K562 treated with DMSO at 1 percent for 24 hours (cell line): Measurements from ENCODE around the gene STYX. TPM values are rescaled to one million over a fixed set of nuclear protein-coding genes. Genes with fewer than 3 reads are reported as not detected.

Experiments
- total RNA-seq: library from RNA; unstranded; fragments of 300-600 nt; gene quantifications from 2 replicates; pipeline ENCODE4 v1.2.3, GENCODE V29; 2022; ENCODE audit warnings: low read depth; ENCODE audit not compliant: insufficient read depth

The STYX gene
- total RNA-seq, result 3.4 and 4.1 TPM in 2 replicates

GRCh38 chr14:52729925-52730708 lies at the start of gene STYX:
TSS of gene STYX (plus strand) at chr14:52730166. CDS start at chr14:52730475, 309 bp downstream.

GRCh38 chr14:52695481-52696091 lies 34.4 kb upstream of the STYX start, which contains the start of gene ERO1A:
TSS of gene ERO1A (minus strand) at chr14:52695558. CDS start at chr14:52695481, 77 bp downstream.

GRCh38 chr14:52706724-52707706 lies 23.0 kb upstream of the STYX start, which contains the start of gene PSMC6:
TSS of gene PSMC6 (plus strand) at chr14:52707200. CDS start at chr14:52707220, 20 bp downstream.

GRCh38 chr14:52791223-52792096 lies 61.5 kb downstream of the STYX start, which contains the start of gene GNPNAT1:
TSS of gene GNPNAT1 (minus strand) at chr14:52791607. CDS start at chr14:52784650, 6,957 bp downstream.

Other genes starting within 250 kb of the STYX start
- 2.5 and 3.5 TPM in 2 replicates for gene TXNDC16, start 177.7 kb upstream of the STYX start, total RNA-seq
- 0.15 TPM in 1 of 2 replicates, not detected in the other for gene GPR137C, start 177.3 kb upstream of the STYX start, total RNA-seq
- 19.8 and 22.0 TPM in 2 replicates for gene ERO1A, start 34.6 kb upstream of the STYX start, total RNA-seq
- 43.4 and 51.6 TPM in 2 replicates for gene PSMC6, start 23.0 kb upstream of the STYX start, total RNA-seq
- gene GNPNAT1, start 61.4 kb downstream of the STYX start, total RNA-seq, result 5.3 and 8.5 TPM in 2 replicates
- gene FERMT2, start 220.9 kb downstream of the STYX start, total RNA-seq, result 3.5 and 4.5 TPM in 2 replicates